WTC11 (cell line): ENCODE measurements around the gene HMGXB4. TPM values are rescaled to one million over a fixed set of nuclear protein-coding genes. Genes with fewer than 3 reads are reported as not detected.

ENCODE experiments used
- ATAC-seq: fragments of 200-7000 bp; cut with Tn5 transposase; 2 replicates; pipeline ENCODE4 v1.10.0; 2021; ENCODE audit warnings: mild to moderate bottlenecking, moderate library complexity
- CTCF ChIA-PET: fragments of 300-600 bp; sonication (Branson Sonifier 250); formaldehyde crosslinking; loops from one replicate; lab custom pipeline; 2021; ENCODE audit warnings: antibody characterized with exemption; lab: Charles Lee
- POLR2A ChIA-PET: fragments of 350-600 bp; sonication (Branson Sonifier 250); formaldehyde crosslinking; loops from one replicate; lab custom pipeline; 2021; ENCODE audit warnings: antibody characterized with exemption; lab: Charles Lee
- DNase-seq: peaks from one replicate; pipeline ENCODE4 v3.0.0; 2021; ENCODE audit warnings: low spot score
- H3K27ac Mint-ChIP-seq: 2 replicates; pipeline ENCODE4 v1.8.0; 2021; ENCODE audit warnings: mixed read lengths
- H3K27me3 Mint-ChIP-seq: 2 replicates; pipeline ENCODE4 v1.8.0; 2021; ENCODE audit warnings: low read depth, mild to moderate bottlenecking, moderate library complexity, mixed read lengths
- H3K36me3 Mint-ChIP-seq: 2 replicates; pipeline ENCODE4 v1.8.0; 2021; ENCODE audit warnings: mixed read lengths
- H3K4me1 Mint-ChIP-seq: 2 replicates; pipeline ENCODE4 v1.8.0; 2022; ENCODE audit warnings: mixed read lengths
- H3K4me3 Mint-ChIP-seq: 2 replicates; pipeline ENCODE4 v1.8.0; 2021; ENCODE audit warnings: mild to moderate bottlenecking, moderate library complexity, mixed read lengths
- H3K9me3 Mint-ChIP-seq: 2 replicates; pipeline ENCODE4 v1.8.0; 2021; ENCODE audit warnings: mixed read lengths
- CBFB ChIP-seq: sonication (generic); formaldehyde crosslinking; IDR thresholded peaks from 2 replicates; pipeline ENCODE4 v1.8.1; 2022; ENCODE audit warnings: mild to moderate bottlenecking, low read depth, missing genetic modification reagents
- CREM ChIP-seq: sonication (generic); formaldehyde crosslinking; IDR thresholded peaks from 2 replicates; pipeline ENCODE4 v1.8.1; 2022; ENCODE audit warnings: mild to moderate bottlenecking, missing genetic modification reagents, moderate library complexity
- FOXK1 ChIP-seq: sonication (generic); formaldehyde crosslinking; IDR thresholded peaks from 2 replicates; pipeline ENCODE4 v1.8.0; 2022; ENCODE audit warnings: mild to moderate bottlenecking, moderate library complexity, missing genetic modification reagents
- FOXP1 ChIP-seq: sonication (generic); formaldehyde crosslinking; IDR thresholded peaks from 2 replicates; pipeline ENCODE4 v1.8.0; 2022; ENCODE audit warnings: missing genetic modification reagents, mild to moderate bottlenecking, moderate library complexity, borderline replicate concordance
- GRHL2 ChIP-seq: fragments of 250-450 bp; sonication (Bioruptor Pico); IDR thresholded peaks from 2 replicates; pipeline ENCODE4 v1.8.0; 2022; ENCODE audit warnings: mild to moderate bottlenecking, moderate library complexity; ENCODE audit not compliant: insufficient replicate concordance, severe bottlenecking
- HMGA2 ChIP-seq: fragments of 250-450 bp; sonication (Bioruptor Pico); IDR thresholded peaks from 2 replicates; pipeline ENCODE4 v1.4.0; 2021; ENCODE audit warnings: mild to moderate bottlenecking, moderate library complexity
- JUN ChIP-seq: sonication (generic); formaldehyde crosslinking; IDR thresholded peaks from 2 replicates; pipeline ENCODE4 v1.8.0; 2023; ENCODE audit warnings: mild to moderate bottlenecking, missing genetic modification reagents
- NFATC4 ChIP-seq: fragments of 250-450 bp; sonication (Bioruptor Pico); IDR thresholded peaks from 2 replicates; pipeline ENCODE4 v1.9.0; 2021; ENCODE audit warnings: mild to moderate bottlenecking
- NR2C2 ChIP-seq: sonication (generic); formaldehyde crosslinking; IDR thresholded peaks from 2 replicates; pipeline ENCODE4 v1.8.0; 2022; ENCODE audit warnings: mild to moderate bottlenecking, missing genetic modification reagents
- NR3C1 ChIP-seq: sonication (generic); formaldehyde crosslinking; conservative IDR thresholded peaks from 2 replicates; pipeline ENCODE4 v1.8.1; 2023; ENCODE audit warnings: low read depth, mild to moderate bottlenecking, missing genetic modification reagents
- SOX15 ChIP-seq: fragments of 250-450 bp; sonication (Bioruptor Pico); IDR thresholded peaks from 2 replicates; pipeline ENCODE4 v1.9.0; 2021; ENCODE audit warnings: mild to moderate bottlenecking
- TCF7 ChIP-seq: sonication (generic); formaldehyde crosslinking; IDR thresholded peaks from 2 replicates; pipeline ENCODE4 v1.8.0; 2022; ENCODE audit warnings: mild to moderate bottlenecking, low read depth, missing genetic modification reagents, moderate library complexity
- TEAD1 ChIP-seq: sonication (generic); formaldehyde crosslinking; IDR thresholded peaks from 2 replicates; pipeline ENCODE4 v1.8.0; 2022; ENCODE audit warnings: mild to moderate bottlenecking, missing genetic modification reagents
- TEAD4 ChIP-seq: sonication (generic); formaldehyde crosslinking; IDR thresholded peaks from 2 replicates; pipeline ENCODE4 v1.8.0; 2022; ENCODE audit warnings: mild to moderate bottlenecking, missing genetic modification reagents
- TP53 ChIP-seq: sonication (generic); formaldehyde crosslinking; IDR thresholded peaks from 2 replicates; pipeline ENCODE4 v1.8.1; 2023; ENCODE audit warnings: mild to moderate bottlenecking, missing genetic modification reagents
- ZNF396 ChIP-seq: fragments of 250-450 bp; sonication (Bioruptor Pico); IDR thresholded peaks from 2 replicates; pipeline ENCODE4 v1.8.0; 2021; ENCODE audit warnings: mild to moderate bottlenecking, moderate library complexity, borderline replicate concordance
- ZNF423 ChIP-seq: fragments of 250-450 bp; sonication (Bioruptor Pico); IDR thresholded peaks from 2 replicates; pipeline ENCODE4 v2.1.2; 2022; ENCODE audit warnings: mild to moderate bottlenecking, moderate library complexity
- ZNF671 ChIP-seq: fragments of 250-450 bp; sonication (Bioruptor Pico); IDR thresholded peaks from 2 replicates; pipeline ENCODE4 v1.8.0; 2021; ENCODE audit warnings: mild to moderate bottlenecking
- total RNA-seq: library from RNA; stranded (reverse); gene quantifications from 3 replicates; pipeline ENCODE4 v1.2.3, GENCODE V29; 2021
- TF ChIP-seq, protein P1 (sequence below): sonication (generic); formaldehyde crosslinking; IDR thresholded peaks from 2 replicates; pipeline ENCODE4 v1.8.1; 2022; ENCODE audit warnings: mild to moderate bottlenecking, missing genetic modification reagents, moderate library complexity, borderline replicate concordance
- TF ChIP-seq, protein P2 (sequence below): fragments of 200-600 bp; IDR thresholded peaks from 2 replicates; pipeline ENCODE4 v1.8.0; 2022; ENCODE audit warnings: antibody characterized with exemption
- TF ChIP-seq, protein P3 (sequence below): fragments of 250-450 bp; sonication (Bioruptor Pico); IDR thresholded peaks from 2 replicates; pipeline ENCODE4 v1.8.0; 2021; ENCODE audit warnings: mild to moderate bottlenecking
- TF ChIP-seq, protein P4 (sequence below): sonication (generic); formaldehyde crosslinking; IDR thresholded peaks from 2 replicates; pipeline ENCODE4 v1.8.1; 2022; ENCODE audit warnings: low read depth, mild to moderate bottlenecking, moderate library complexity, missing genetic modification reagents, borderline replicate concordance
- TF ChIP-seq, protein P5 (sequence below): sonication (generic); formaldehyde crosslinking; IDR thresholded peaks from 2 replicates; pipeline ENCODE4 v1.8.1; 2023; ENCODE audit warnings: mild to moderate bottlenecking, moderate library complexity, missing genetic modification reagents
- TF ChIP-seq, protein P6 (sequence below): sonication (generic); formaldehyde crosslinking; IDR thresholded peaks from 2 replicates; pipeline ENCODE4 v1.8.0; 2022; ENCODE audit warnings: mild to moderate bottlenecking, missing genetic modification reagents

Gene HMGXB4
- total RNA-seq, 1 experiment from 2014 or later, result 42.1 TPM

DNA sequence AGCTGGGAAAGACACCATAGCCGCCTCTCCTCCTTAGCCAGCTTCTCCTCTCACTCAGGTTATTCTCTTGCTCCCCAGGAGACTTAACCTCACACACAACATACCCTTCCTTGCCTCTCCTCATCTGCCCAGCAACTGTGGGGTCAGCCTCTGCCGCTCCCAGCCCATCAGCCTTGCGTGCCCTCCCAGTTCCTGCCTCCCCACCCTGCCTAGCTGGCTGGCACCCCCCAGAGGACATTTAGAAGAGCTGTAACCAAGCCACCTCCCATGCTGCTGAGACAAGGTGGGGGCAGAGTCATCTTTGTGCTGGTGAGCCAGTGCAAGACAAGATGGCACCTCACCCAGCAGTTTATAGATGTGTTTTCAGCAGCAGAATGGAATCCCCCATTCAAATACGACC lies 80.6 kb downstream of the HMGXB4 start:
- Mint-ChIP-seq H3K36me3 (peaks cover 8% of the 10 kb centered on the region; the same call in 1 of the 2 replicates), H3K9me3 (no peaks in the 10 kb centered on the region), H3K27me3 (no peaks in the 10 kb centered on the region), H3K4me1 (no peaks in the 10 kb centered on the region), H3K4me3 (no peak overlapping the region), H3K27ac (peak overlapping the region; percentile 76; the same call in 1 of the 2 replicates)
- POLR2A ChIA-PET, result interaction anchor here (0.5 to 0.6 kb wide), 2 partner anchors 59 to 66 kb away, joined by 3 read pairs; no protein-coding TSS in a partner anchor
- TF ChIP-seq ZNF671 (CRISPR knock-in tag), result no peak
- TF ChIP-seq TP53 (CRISPR knock-in tag), result no peak
- TF ChIP-seq CREM (CRISPR knock-in tag), result no peak
- no peak for TF ChIP-seq SOX15 (CRISPR knock-in tag)
- TF ChIP-seq JUN, result no peak
- TF ChIP-seq, protein P1, sequence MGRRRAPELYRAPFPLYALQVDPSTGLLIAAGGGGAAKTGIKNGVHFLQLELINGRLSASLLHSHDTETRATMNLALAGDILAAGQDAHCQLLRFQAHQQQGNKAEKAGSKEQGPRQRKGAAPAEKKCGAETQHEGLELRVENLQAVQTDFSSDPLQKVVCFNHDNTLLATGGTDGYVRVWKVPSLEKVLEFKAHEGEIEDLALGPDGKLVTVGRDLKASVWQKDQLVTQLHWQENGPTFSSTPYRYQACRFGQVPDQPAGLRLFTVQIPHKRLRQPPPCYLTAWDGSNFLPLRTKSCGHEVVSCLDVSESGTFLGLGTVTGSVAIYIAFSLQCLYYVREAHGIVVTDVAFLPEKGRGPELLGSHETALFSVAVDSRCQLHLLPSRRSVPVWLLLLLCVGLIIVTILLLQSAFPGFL (CRISPR knock-in tag), result no peak
- TF ChIP-seq, protein P2, sequence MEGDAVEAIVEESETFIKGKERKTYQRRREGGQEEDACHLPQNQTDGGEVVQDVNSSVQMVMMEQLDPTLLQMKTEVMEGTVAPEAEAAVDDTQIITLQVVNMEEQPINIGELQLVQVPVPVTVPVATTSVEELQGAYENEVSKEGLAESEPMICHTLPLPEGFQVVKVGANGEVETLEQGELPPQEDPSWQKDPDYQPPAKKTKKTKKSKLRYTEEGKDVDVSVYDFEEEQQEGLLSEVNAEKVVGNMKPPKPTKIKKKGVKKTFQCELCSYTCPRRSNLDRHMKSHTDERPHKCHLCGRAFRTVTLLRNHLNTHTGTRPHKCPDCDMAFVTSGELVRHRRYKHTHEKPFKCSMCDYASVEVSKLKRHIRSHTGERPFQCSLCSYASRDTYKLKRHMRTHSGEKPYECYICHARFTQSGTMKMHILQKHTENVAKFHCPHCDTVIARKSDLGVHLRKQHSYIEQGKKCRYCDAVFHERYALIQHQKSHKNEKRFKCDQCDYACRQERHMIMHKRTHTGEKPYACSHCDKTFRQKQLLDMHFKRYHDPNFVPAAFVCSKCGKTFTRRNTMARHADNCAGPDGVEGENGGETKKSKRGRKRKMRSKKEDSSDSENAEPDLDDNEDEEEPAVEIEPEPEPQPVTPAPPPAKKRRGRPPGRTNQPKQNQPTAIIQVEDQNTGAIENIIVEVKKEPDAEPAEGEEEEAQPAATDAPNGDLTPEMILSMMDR, result no peak
- TF ChIP-seq FOXP1 (CRISPR knock-in tag), result no peak
- TF ChIP-seq, protein P3, sequence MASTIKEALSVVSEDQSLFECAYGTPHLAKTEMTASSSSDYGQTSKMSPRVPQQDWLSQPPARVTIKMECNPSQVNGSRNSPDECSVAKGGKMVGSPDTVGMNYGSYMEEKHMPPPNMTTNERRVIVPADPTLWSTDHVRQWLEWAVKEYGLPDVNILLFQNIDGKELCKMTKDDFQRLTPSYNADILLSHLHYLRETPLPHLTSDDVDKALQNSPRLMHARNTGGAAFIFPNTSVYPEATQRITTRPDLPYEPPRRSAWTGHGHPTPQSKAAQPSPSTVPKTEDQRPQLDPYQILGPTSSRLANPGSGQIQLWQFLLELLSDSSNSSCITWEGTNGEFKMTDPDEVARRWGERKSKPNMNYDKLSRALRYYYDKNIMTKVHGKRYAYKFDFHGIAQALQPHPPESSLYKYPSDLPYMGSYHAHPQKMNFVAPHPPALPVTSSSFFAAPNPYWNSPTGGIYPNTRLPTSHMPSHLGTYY (CRISPR knock-in tag), result no peak
- peak; percentile 70 for ATAC-seq
- DNase-seq, result no peak
- CTCF ChIA-PET, result interaction anchor here (1.0 to 1.2 kb wide), 3 partner anchors 12 to 51 kb away, joined by 3 to 4 read pairs (median 3); no protein-coding TSS in a partner anchor

DNA sequence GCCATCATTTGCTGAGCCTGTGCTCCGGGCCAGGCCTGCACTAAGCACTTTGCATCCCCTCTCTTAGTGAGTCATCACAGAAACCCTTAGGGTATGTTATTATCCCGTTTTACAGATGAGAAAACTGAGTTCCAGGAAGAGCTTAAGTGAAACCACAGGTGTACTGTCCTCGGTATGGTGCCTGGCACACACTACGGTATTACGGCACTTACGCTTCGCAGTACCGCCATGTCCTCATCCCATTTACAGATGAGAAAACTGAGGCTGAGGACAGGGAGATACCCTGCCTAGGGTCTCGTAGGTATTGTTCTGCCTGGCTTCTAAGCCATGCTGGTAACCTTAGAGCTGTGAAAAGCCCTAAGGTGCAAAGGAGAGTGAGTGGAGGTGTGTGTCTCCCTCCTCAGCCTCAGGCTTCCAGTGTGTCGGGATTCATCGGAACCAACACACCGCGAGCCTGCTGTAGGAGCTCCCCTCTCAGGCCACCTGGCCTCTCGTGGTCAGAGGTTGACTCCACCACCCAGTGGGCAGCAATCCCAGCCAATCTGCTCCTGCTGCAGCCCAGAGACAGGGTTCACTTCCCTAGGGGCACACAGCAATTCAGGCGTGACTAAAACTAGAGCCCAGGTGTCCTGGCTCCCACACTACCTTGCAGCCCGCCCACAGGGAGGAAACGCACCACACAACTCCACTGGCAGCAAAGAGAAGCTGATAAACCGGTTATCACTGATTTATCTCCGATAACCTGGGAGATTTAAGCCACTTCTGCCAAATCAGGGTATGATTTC lies 84.0 kb downstream of the HMGXB4 start:
- no peak for ATAC-seq
- H3K27me3 Mint-ChIP-seq, result no peaks in the 10 kb centered on the region
- ChIA-PET CTCF (no interaction called here), POLR2A (no interaction called here)
- H3K27ac Mint-ChIP-seq, result no peak overlapping the region; the same call in 1 of the 2 replicates
- TF ChIP-seq HMGA2 (CRISPR knock-in tag) (no peak), NR2C2 (no peak), CBFB (no peak)
- H3K4me3 Mint-ChIP-seq, result no peak overlapping the region
- peaks cover 2% of the 10 kb centered on the region; the same call in 1 of the 2 replicates for H3K36me3 Mint-ChIP-seq
- no peaks in the 10 kb centered on the region for H3K4me1 Mint-ChIP-seq
- H3K9me3 Mint-ChIP-seq, result no peaks in the 10 kb centered on the region
- DNase-seq, result no peak

DNA sequence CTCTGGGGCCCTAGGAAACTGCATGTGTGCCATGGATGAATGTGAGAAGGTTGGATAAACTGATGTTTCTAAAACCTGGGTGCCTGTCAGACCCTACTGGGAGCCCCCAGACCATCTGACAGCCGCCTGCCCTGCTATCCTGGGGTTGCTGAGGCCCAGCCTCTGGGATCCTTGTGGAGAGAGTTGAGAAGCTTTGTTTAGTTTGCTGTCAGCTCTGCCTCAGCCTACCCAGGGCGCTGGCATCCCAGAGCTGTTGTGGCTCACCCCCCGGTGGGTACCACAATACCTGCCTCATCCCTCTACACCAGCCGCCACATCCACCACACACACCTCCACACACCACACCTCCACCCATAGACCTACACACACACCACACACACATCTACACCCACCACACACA lies 85.1 kb downstream of the HMGXB4 start:
- Mint-ChIP-seq H3K27ac (no peak overlapping the region), H3K36me3 (peaks cover 2% of the 10 kb centered on the region; the same call in 1 of the 2 replicates), H3K9me3 (no peaks in the 10 kb centered on the region), H3K4me3 (no peak overlapping the region), H3K4me1 (no peaks in the 10 kb centered on the region), H3K27me3 (no peaks in the 10 kb centered on the region)
- CTCF ChIA-PET, result no interaction called here
- POLR2A ChIA-PET, result no interaction called here
- no peak for DNase-seq
- ATAC-seq, result no peak
- TF ChIP-seq NR3C1 (CRISPR knock-in tag), result no peak
- TF ChIP-seq ZNF423, result no peak
- TF ChIP-seq TCF7 (CRISPR knock-in tag), result no peak
- no peak for TF ChIP-seq TEAD1
- TF ChIP-seq TEAD4 (CRISPR knock-in tag), result no peak
- TF ChIP-seq, protein P4, sequence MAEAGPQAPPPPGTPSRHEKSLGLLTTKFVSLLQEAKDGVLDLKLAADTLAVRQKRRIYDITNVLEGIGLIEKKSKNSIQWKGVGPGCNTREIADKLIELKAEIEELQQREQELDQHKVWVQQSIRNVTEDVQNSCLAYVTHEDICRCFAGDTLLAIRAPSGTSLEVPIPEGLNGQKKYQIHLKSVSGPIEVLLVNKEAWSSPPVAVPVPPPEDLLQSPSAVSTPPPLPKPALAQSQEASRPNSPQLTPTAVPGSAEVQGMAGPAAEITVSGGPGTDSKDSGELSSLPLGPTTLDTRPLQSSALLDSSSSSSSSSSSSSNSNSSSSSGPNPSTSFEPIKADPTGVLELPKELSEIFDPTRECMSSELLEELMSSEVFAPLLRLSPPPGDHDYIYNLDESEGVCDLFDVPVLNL, result no peak
- no peak for TF ChIP-seq GRHL2 (CRISPR knock-in tag)
- TF ChIP-seq, protein P5, sequence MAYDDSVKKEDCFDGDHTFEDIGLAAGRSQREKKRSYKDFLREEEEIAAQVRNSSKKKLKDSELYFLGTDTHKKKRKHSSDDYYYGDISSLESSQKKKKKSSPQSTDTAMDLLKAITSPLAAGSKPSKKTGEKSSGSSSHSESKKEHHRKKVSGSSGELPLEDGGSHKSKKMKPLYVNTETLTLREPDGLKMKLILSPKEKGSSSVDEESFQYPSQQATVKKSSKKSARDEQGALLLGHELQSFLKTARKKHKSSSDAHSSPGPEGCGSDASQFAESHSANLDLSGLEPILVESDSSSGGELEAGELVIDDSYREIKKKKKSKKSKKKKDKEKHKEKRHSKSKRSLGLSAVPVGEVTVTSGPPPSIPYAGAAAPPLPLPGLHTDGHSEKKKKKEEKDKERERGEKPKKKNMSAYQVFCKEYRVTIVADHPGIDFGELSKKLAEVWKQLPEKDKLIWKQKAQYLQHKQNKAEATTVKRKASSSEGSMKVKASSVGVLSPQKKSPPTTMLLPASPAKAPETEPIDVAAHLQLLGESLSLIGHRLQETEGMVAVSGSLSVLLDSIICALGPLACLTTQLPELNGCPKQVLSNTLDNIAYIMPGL (CRISPR knock-in tag), result no peak
- TF ChIP-seq, protein P6, sequence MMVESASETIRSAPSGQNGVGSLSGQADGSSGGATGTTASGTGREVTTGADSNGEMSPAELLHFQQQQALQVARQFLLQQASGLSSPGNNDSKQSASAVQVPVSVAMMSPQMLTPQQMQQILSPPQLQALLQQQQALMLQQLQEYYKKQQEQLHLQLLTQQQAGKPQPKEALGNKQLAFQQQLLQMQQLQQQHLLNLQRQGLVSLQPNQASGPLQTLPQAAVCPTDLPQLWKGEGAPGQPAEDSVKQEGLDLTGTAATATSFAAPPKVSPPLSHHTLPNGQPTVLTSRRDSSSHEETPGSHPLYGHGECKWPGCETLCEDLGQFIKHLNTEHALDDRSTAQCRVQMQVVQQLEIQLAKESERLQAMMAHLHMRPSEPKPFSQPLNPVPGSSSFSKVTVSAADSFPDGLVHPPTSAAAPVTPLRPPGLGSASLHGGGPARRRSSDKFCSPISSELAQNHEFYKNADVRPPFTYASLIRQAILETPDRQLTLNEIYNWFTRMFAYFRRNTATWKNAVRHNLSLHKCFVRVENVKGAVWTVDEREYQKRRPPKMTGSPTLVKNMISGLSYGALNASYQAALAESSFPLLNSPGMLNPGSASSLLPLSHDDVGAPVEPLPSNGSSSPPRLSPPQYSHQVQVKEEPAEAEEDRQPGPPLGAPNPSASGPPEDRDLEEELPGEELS (CRISPR knock-in tag), result no peak
- TF ChIP-seq FOXK1 (CRISPR knock-in tag), result no peak
- no peak for TF ChIP-seq NFATC4 (CRISPR knock-in tag)
- no peak for TF ChIP-seq ZNF396
